A673 (cell line): ENCODE measurements around the gene DEF6.

Experiments
- CTCF ChIP-seq: fragments of 300-800, 200-600 bp; sonication (generic); conservative IDR thresholded peaks from 2 replicates; pipeline ENCODE4 v1.5.1; 2017; ENCODE audit warnings: low read depth, mild to moderate bottlenecking, antibody characterized with exemption, low read length, moderate library complexity, mixed read lengths
- EZH2 ChIP-seq: fragments of 200-600 bp; sonication (generic); IDR thresholded peaks from 2 replicates; pipeline ENCODE4 v1.6.1; 2017; ENCODE audit warnings: borderline replicate concordance, low read depth, mild to moderate bottlenecking, mixed read lengths, antibody characterized with exemption, low read length; ENCODE audit not compliant: poor library complexity, severe bottlenecking

- TF ChIP-seq CTCF (no peak), EZH2 (no peak)
Observed at GRCh38 chr6:35283361-35283760, 14.3 kb upstream of the DEF6 start.
